GM21825 (cell line): Measurements from ENCODE around the gene PFKL.

ENCODE experiments used
- ATAC-seq: cut with Tn5 transposase; IDR thresholded peaks from one replicate; pipeline ENCODE4 v1.9.1; 2021; ENCODE audit warnings: mild to moderate bottlenecking, moderate library complexity; ENCODE audit not compliant: unreplicated experiment

The PFKL gene

GRCh38 chr21:44310628-44311507 lies 11.0 kb downstream of the PFKL start:
- no peak for ATAC-seq

- ATAC-seq: no peak
Measured at GRCh38 chr21:44312089-44312488, 12.2 kb downstream of the PFKL start.

DNA sequence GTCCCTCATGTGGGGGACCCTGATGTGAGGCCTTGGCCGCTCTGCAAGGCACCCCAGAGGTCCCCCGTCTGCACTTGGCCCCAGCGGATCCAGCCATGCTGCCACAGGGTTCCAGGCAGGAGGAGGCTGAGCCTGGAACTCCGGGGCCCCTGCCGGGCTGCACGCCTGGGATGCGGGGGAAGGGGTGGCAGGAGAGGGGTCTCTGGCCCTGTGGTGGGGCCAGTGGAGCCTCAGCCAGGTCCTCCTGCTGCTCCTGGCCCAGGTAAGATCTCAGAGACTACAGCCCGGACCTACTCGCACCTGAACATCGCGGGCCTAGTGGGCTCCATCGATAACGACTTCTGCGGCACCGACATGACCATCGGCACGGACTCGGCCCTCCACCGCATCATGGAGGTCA lies 12.9 kb downstream of the PFKL start:
- no peak for ATAC-seq

GRCh38 chr21:44313451-44313850 lies 13.6 kb downstream of the PFKL start:
- no peak for ATAC-seq

DNA sequence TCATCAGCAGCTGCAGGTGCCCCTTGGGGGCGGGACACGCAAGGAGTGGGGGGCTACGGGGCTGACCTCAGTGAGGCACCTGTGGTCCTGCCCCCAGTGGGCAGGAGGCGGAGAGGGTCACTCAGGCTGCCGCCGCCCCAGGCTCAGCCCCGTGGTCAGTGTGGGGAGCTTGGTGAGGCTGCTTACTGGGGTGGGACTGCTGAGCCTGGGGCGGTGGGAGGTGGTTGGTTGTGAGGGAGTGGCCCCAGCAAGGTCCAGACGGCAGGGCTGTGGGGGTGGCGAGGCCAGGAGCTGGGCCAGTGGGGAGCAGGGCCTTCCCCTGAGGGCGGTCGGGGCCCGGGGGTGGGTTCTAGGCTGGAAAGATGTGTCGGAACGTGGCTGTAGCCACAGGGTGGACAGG lies 14.3 kb downstream of the PFKL start:
- no peak for ATAC-seq

DNA sequence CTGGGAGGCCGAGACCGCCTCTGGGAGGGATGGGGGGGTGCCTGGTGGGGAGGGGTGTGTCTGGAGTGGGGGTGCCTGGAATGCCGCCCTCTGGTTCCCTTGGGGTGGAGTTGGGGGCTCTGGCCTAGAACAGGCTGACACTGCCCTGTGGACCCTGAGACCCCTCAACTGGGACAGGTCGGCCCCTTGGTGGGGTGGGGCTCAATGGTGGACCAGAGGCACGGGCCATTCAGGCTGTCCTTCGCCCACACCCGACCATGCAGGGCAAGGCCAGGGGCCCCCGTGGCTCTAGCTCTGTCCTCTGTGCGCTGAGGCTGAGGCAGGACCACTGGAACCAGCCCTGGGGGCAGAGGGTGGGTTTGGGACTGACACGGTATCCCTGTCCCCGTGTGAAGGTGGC lies 14.7 kb downstream of the PFKL start:
- no peak for ATAC-seq

DNA sequence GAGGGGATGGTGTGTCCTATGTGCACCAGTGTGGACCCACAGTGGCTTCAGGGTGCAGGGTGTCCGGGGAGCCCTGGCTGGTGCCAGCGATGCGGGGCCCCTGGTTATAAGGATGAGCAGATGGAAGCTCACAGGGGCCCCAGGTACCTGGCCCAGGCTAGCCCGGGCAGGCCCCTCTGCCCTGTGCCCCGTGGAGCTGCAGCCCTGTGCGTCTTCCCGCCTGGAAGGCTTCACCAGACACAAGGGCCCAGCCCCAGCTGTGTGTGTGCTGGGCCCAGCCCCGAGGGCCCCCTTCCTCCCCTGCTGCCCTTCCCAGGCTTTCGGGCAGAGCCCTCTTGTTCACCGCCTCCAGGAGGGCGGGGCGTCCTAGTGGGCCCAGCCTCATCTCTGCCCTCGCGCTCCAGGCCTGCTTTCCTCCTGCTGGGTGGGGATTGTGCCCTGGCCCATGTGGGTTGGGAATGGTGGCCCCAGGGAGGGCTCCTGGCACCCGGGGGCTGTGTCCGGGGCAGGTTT lies 15.9 kb downstream of the PFKL start:
- ATAC-seq: no peak

GRCh38 chr21:44316277-44316900 lies 16.5 kb downstream of the PFKL start:
- no peak for ATAC-seq

DNA sequence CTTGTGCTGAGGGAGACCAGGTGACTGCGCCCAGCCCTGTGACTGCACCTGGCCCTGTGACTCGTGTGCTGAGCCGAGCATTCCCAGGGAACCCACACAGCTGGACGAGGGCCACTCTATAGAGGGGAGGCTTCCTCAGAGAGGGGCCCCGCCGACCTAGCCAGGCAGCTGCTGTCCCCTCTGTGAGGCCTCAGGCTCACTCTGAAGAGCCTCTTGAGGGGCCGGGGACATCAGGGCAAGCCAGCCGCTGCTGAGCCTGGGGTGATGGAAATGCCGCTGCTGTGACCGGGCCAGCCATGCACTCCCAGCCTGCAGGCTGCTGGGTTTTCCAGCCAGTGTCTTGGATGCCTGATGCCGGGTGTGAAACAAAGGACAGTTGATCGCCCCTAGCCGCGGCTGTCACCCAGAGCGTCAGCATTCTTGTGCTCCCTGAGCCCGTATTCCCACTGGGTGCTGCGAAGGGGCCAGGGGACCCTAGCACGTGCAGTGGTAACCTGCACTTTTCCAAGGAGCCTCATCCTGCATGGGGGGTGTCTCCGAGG lies 17.5 kb downstream of the PFKL start:
- no peak for ATAC-seq

GRCh38 chr21:44317871-44318270 lies 18.0 kb downstream of the PFKL start:
- ATAC-seq: no peak

GRCh38 chr21:44318489-44319285 lies 18.8 kb downstream of the PFKL start:
- no peak for ATAC-seq

- ATAC-seq: no peak
Measured at GRCh38 chr21:44319407-44320065, 19.7 kb downstream of the PFKL start.

GRCh38 chr21:44320847-44321246 lies 21.0 kb downstream of the PFKL start:
- no peak for ATAC-seq

DNA sequence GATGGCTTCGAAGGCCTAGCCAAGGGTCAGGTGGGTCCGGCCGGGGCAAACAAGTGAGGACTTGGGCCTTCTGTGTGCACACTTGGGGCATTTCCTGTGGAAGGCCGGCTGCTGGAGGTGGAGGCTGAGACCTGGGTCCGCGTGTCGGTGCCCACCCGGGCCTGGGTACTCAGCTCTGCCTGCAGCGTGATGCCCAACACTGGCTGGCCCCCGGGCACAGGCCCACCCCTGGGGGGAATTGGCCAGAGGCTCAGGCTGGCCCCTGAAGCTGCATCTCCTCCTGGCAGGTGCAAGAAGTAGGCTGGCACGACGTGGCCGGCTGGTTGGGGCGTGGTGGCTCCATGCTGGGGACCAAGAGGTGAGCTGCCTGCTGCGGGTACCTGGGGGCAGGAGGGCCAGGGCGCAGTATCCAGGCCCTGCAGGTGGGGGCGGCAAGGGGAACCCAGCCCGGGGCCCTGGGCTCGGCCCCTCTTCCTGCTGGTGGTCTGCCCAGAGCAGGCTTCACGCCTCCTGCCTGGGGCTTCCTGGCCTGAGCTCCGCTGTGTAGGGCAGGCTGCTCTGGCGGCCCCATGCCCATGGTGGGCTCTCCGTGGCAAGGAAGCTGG lies 22.1 kb downstream of the PFKL start:
- no peak for ATAC-seq

DNA sequence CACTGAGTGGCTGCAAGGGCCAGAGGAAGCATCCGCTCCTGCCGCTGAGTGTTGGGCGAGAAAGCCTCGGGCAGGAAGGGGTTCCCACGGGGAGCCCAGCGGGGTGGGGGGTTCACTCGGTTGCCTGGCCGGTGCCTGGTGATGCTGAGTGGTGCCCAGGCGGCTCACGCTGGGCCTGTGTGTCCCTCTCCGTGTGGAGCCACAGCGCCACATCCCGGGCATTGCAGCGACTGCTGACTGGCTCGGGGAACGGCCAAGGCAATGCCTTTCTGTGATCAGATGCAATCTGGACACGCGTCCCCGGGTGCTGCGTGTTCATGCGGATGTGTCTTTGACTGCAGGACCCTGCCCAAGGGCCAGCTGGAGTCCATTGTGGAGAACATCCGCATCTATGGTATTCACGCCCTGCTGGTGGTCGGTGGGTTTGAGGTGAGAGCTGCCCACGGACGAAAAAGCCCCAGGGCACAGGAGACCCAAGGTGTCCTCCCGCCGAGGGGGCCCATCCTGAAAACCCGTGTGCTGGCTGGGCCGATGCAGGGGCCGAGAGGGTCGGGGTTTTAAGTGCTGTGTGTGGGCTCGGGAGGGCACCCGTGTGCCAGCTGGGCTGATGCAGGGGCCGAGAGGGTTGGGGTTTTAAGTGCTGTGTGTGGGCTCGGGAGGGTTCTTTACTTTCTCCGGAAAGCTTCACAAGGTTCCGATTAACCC lies 22.9 kb downstream of the PFKL start:
- no peak for ATAC-seq

- no peak for ATAC-seq
Measured at GRCh38 chr21:44323591-44323990, 23.7 kb downstream of the PFKL start.

GRCh38 chr21:44324106-44324853 lies 24.4 kb downstream of the PFKL start:
- ATAC-seq: no peak

DNA sequence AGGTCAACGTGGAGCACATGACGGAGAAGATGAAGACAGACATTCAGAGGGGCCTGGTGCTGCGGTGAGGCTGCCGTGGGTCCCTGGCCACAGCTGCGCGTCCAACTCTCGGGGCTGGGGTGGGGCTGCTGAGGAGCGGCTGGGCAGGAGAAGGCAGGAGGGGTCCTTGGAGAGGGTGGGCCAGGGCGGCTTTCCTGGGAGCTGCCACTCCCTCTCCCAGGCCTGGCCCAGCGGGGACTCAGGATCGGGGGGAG lies 24.9 kb downstream of the PFKL start:
- no peak for ATAC-seq
